ENCODE measurements around the gene CTU1.

DNA sequence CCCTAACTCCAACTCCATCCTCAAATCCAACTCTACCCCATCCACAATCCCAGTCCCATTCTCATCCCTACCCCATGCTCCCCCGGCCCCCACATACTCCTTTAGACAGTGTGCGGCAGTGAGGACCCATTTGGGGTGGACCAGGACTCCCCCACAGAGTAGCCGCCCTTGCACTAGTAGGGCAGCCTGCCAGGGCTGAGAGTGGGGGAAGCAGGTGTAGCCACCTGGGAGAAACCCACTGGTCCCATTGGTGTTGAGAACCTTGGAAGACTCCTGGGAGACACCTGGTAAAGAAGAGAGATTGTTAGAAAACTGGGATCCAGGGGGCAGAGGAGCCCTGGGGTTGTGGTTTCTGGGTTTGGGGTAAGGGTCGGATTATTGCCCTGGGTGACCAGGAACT, 47.9 kb downstream of the CTU1 start:
- TF ChIP-seq EP300 (IDR thresholded peaks at IDR 0.05): no peak
- TF ChIP-seq POLR2A (IDR thresholded peaks at IDR 0.05): no peak
- TF ChIP-seq, protein P1, sequence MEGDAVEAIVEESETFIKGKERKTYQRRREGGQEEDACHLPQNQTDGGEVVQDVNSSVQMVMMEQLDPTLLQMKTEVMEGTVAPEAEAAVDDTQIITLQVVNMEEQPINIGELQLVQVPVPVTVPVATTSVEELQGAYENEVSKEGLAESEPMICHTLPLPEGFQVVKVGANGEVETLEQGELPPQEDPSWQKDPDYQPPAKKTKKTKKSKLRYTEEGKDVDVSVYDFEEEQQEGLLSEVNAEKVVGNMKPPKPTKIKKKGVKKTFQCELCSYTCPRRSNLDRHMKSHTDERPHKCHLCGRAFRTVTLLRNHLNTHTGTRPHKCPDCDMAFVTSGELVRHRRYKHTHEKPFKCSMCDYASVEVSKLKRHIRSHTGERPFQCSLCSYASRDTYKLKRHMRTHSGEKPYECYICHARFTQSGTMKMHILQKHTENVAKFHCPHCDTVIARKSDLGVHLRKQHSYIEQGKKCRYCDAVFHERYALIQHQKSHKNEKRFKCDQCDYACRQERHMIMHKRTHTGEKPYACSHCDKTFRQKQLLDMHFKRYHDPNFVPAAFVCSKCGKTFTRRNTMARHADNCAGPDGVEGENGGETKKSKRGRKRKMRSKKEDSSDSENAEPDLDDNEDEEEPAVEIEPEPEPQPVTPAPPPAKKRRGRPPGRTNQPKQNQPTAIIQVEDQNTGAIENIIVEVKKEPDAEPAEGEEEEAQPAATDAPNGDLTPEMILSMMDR (IDR thresholded peaks at IDR 0.05): no peak
